Measurements from ENCODE around the gene ZBTB7C.

ZBTB7C gene

GRCh38 chr18:48388478-48388877, 20.7 kb downstream of the ZBTB7C start:
- Histone ChIP-seq H3K9ac (ENCODE audit: low read length) (no peak overlapping the region), H3K27me3 (ENCODE audit: control insufficient read depth, insufficient read depth, low read length) (0 out of 2 replicates have a peak, but pooled peaks cover 4% of the 10 kb centered on the region), H3K36me3 (ENCODE audit: control insufficient read depth, insufficient read depth, low read length) (no peaks in the 10 kb centered on the region), H3K4me1 (ENCODE audit: control insufficient read depth, insufficient read depth, low read length) (0 out of 2 replicates have a peak, but pooled peaks cover under 1% of the 10 kb centered on the region), H3K4me3 (ENCODE audit: low read depth, low read length) (no peak overlapping the region), H3K27ac (ENCODE audit: low read depth, low read length) (no peak overlapping the region), H3K9me3 (ENCODE audit: control insufficient read depth, insufficient read depth, low read depth, low read length) (no peaks in the 10 kb centered on the region)

- Histone ChIP-seq H3K4me1 (ENCODE audit: control insufficient read depth, insufficient read depth, low read length) (no peaks in the 10 kb centered on the region), H3K27ac (ENCODE audit: low read depth, low read length) (no peak overlapping the region), H3K9me3 (ENCODE audit: control insufficient read depth, insufficient read depth, low read depth, low read length) (no peaks in the 10 kb centered on the region), H3K9ac (ENCODE audit: low read length) (no peak overlapping the region), H3K4me3 (ENCODE audit: low read depth, low read length) (no peak overlapping the region), H3K27me3 (ENCODE audit: control insufficient read depth, insufficient read depth, low read length) (0 out of 2 replicates have a peak, but pooled peaks cover 4% of the 10 kb centered on the region), H3K36me3 (ENCODE audit: control insufficient read depth, insufficient read depth, low read length) (no peaks in the 10 kb centered on the region)
Observed at GRCh38 chr18:48387300-48387699, 21.9 kb downstream of the ZBTB7C start.

- Histone ChIP-seq H3K36me3 (ENCODE audit: control insufficient read depth, insufficient read depth, low read length) (no peaks in the 10 kb centered on the region), H3K27me3 (ENCODE audit: control insufficient read depth, insufficient read depth, low read length) (no peaks in the 10 kb centered on the region), H3K4me1 (ENCODE audit: control insufficient read depth, insufficient read depth, low read length) (no peaks in the 10 kb centered on the region), H3K27ac (ENCODE audit: low read depth, low read length) (no peak overlapping the region), H3K9me3 (ENCODE audit: control insufficient read depth, insufficient read depth, low read depth, low read length) (no peaks in the 10 kb centered on the region), H3K4me3 (ENCODE audit: low read depth, low read length) (no peak overlapping the region), H3K9ac (ENCODE audit: low read length) (no peak overlapping the region)
Observed at GRCh38 chr18:48385596-48385995, 23.6 kb downstream of the ZBTB7C start.

- no peaks in the 10 kb centered on the region for H3K27me3 ChIP-seq (ENCODE audit: control insufficient read depth, insufficient read depth, low read length)
Observed at GRCh38 chr18:48376934-48377333, 32.2 kb downstream of the ZBTB7C start.

GRCh38 chr18:48376406-48376805, 32.8 kb downstream of the ZBTB7C start:
- no peak overlapping the region for H3K9ac ChIP-seq (ENCODE audit: low read length)
- no peaks in the 10 kb centered on the region for H3K9me3 ChIP-seq (ENCODE audit: control insufficient read depth, insufficient read depth, low read depth, low read length)
- peaks cover 14% of the 10 kb centered on the region for H3K4me1 ChIP-seq (ENCODE audit: control insufficient read depth, insufficient read depth, low read length)
- no peaks in the 10 kb centered on the region for H3K27me3 ChIP-seq (ENCODE audit: control insufficient read depth, insufficient read depth, low read length)
- H3K36me3 ChIP-seq (ENCODE audit: control insufficient read depth, insufficient read depth, low read length) = no peaks in the 10 kb centered on the region
- H3K27ac ChIP-seq (ENCODE audit: low read depth, low read length) = no peak overlapping the region
- no peak overlapping the region for H3K4me3 ChIP-seq (ENCODE audit: low read depth, low read length)

More at GRCh38 chr18:48376934-48377333, 32.2 kb downstream of the ZBTB7C start:
- Histone ChIP-seq H3K9me3 (ENCODE audit: control insufficient read depth, insufficient read depth, low read depth, low read length) (no peaks in the 10 kb centered on the region), H3K4me3 (ENCODE audit: low read depth, low read length) (no peak overlapping the region), H3K9ac (ENCODE audit: low read length) (no peak overlapping the region), H3K36me3 (ENCODE audit: control insufficient read depth, insufficient read depth, low read length) (no peaks in the 10 kb centered on the region), H3K4me1 (ENCODE audit: control insufficient read depth, insufficient read depth, low read length) (peaks cover 14% of the 10 kb centered on the region), H3K27ac (ENCODE audit: low read depth, low read length) (no peak overlapping the region)

GRCh38 chr18:48375150-48375800, 33.9 kb downstream of the ZBTB7C start:
- no peaks in the 10 kb centered on the region for H3K36me3 ChIP-seq (ENCODE audit: control insufficient read depth, insufficient read depth, low read length)
- no peaks in the 10 kb centered on the region for H3K27me3 ChIP-seq (ENCODE audit: control insufficient read depth, insufficient read depth, low read length)
- H3K9me3 ChIP-seq (ENCODE audit: control insufficient read depth, insufficient read depth, low read depth, low read length) = no peaks in the 10 kb centered on the region
- peaks cover 14% of the 10 kb centered on the region for H3K4me1 ChIP-seq (ENCODE audit: control insufficient read depth, insufficient read depth, low read length)
- no peak overlapping the region for H3K9ac ChIP-seq (ENCODE audit: low read length)
- H3K27ac ChIP-seq (ENCODE audit: low read depth, low read length) = no peak overlapping the region
- no peak overlapping the region for H3K4me3 ChIP-seq (ENCODE audit: low read depth, low read length)

- Histone ChIP-seq H3K27me3 (ENCODE audit: control insufficient read depth, insufficient read depth, low read length) (no peaks in the 10 kb centered on the region), H3K36me3 (ENCODE audit: control insufficient read depth, insufficient read depth, low read length) (no peaks in the 10 kb centered on the region), H3K27ac (ENCODE audit: low read depth, low read length) (no peak overlapping the region), H3K4me1 (ENCODE audit: control insufficient read depth, insufficient read depth, low read length) (peaks cover 14% of the 10 kb centered on the region), H3K9me3 (ENCODE audit: control insufficient read depth, insufficient read depth, low read depth, low read length) (no peaks in the 10 kb centered on the region), H3K9ac (ENCODE audit: low read length) (no peak overlapping the region), H3K4me3 (ENCODE audit: low read depth, low read length) (no peak overlapping the region)
Observed at GRCh38 chr18:48374423-48375149, 34.6 kb downstream of the ZBTB7C start.

GRCh38 chr18:48371854-48372602, 37.2 kb downstream of the ZBTB7C start:
- H3K9ac ChIP-seq (ENCODE audit: low read length) = no peak overlapping the region
- no peaks in the 10 kb centered on the region for H3K36me3 ChIP-seq (ENCODE audit: control insufficient read depth, insufficient read depth, low read length)
- H3K4me3 ChIP-seq (ENCODE audit: low read depth, low read length) = no peak overlapping the region
- no peaks in the 10 kb centered on the region for H3K9me3 ChIP-seq (ENCODE audit: control insufficient read depth, insufficient read depth, low read depth, low read length)
- H3K27ac ChIP-seq (ENCODE audit: low read depth, low read length) = no peak overlapping the region
- H3K4me1 ChIP-seq (ENCODE audit: control insufficient read depth, insufficient read depth, low read length) = peaks cover 14% of the 10 kb centered on the region
- H3K27me3 ChIP-seq (ENCODE audit: control insufficient read depth, insufficient read depth, low read length) = no peaks in the 10 kb centered on the region

- Histone ChIP-seq H3K27me3 (ENCODE audit: control insufficient read depth, insufficient read depth, low read length) (no peaks in the 10 kb centered on the region), H3K4me3 (ENCODE audit: low read depth, low read length) (no peak overlapping the region), H3K27ac (ENCODE audit: low read depth, low read length) (no peak overlapping the region), H3K9me3 (ENCODE audit: control insufficient read depth, insufficient read depth, low read depth, low read length) (peaks cover 12% of the 10 kb centered on the region), H3K9ac (ENCODE audit: low read length) (no peak overlapping the region), H3K4me1 (ENCODE audit: control insufficient read depth, insufficient read depth, low read length) (peaks cover 5% of the 10 kb centered on the region), H3K36me3 (ENCODE audit: control insufficient read depth, insufficient read depth, low read length) (no peaks in the 10 kb centered on the region)
Observed at GRCh38 chr18:48367557-48367956, 41.6 kb downstream of the ZBTB7C start.

- H3K27ac ChIP-seq (ENCODE audit: low read depth, low read length) = no peak overlapping the region
- no peak overlapping the region for H3K4me3 ChIP-seq (ENCODE audit: low read depth, low read length)
- H3K4me1 ChIP-seq (ENCODE audit: control insufficient read depth, insufficient read depth, low read length) = peaks cover 5% of the 10 kb centered on the region
- no peaks in the 10 kb centered on the region for H3K27me3 ChIP-seq (ENCODE audit: control insufficient read depth, insufficient read depth, low read length)
- H3K9ac ChIP-seq (ENCODE audit: low read length) = no peak overlapping the region
- H3K36me3 ChIP-seq (ENCODE audit: control insufficient read depth, insufficient read depth, low read length) = no peaks in the 10 kb centered on the region
- H3K9me3 ChIP-seq (ENCODE audit: control insufficient read depth, insufficient read depth, low read depth, low read length) = peaks cover 12% of the 10 kb centered on the region
Observed at GRCh38 chr18:48365965-48366364, 43.2 kb downstream of the ZBTB7C start.

GRCh38 chr18:48364146-48364545, 45.0 kb downstream of the ZBTB7C start:
- Histone ChIP-seq H3K4me1 (ENCODE audit: control insufficient read depth, insufficient read depth, low read length) (peaks cover 5% of the 10 kb centered on the region), H3K27me3 (ENCODE audit: control insufficient read depth, insufficient read depth, low read length) (no peaks in the 10 kb centered on the region), H3K9ac (ENCODE audit: low read length) (no peak overlapping the region), H3K27ac (ENCODE audit: low read depth, low read length) (no peak overlapping the region), H3K4me3 (ENCODE audit: low read depth, low read length) (no peak overlapping the region), H3K36me3 (ENCODE audit: control insufficient read depth, insufficient read depth, low read length) (no peaks in the 10 kb centered on the region), H3K9me3 (ENCODE audit: control insufficient read depth, insufficient read depth, low read depth, low read length) (peaks cover 12% of the 10 kb centered on the region)
